Spinal cord (tissue), 10 donors: ENCODE data around the gene GRAMD2A. TPM values are rescaled to one million over a fixed set of nuclear protein-coding genes. Genes with fewer than 3 reads are reported as not detected.

Source experiments
- DNase-seq, 6 donors: peaks; one replicate each; pipeline versions ENCODE4 v3.0.0 to v3.0.0-alpha.2; 2013 to 2015; ENCODE audit warnings: low spot score in 6 of 6, low read depth in 4 of 6
- H3K27ac ChIP-seq: one replicate; pipeline ENCODE4 v1.5.1; 2013; ENCODE audit warnings: low read depth, low read length, control low read depth
- H3K27me3 ChIP-seq: one replicate; pipeline ENCODE4 v1.6.1; 2013; ENCODE audit warnings: low read length; ENCODE audit not compliant: control insufficient read depth, insufficient read depth
- H3K36me3 ChIP-seq: one replicate; pipeline ENCODE4 v1.6.1; 2013; ENCODE audit warnings: low read length; ENCODE audit not compliant: control insufficient read depth, insufficient read depth
- H3K4me1 ChIP-seq: one replicate; pipeline ENCODE4 v1.6.1; 2013; ENCODE audit warnings: low read length; ENCODE audit not compliant: control insufficient read depth, insufficient read depth
- H3K4me3 ChIP-seq: one replicate; pipeline ENCODE4 v1.5.1; 2013; ENCODE audit warnings: low read depth, low read length, control low read depth
- H3K9me3 ChIP-seq: one replicate; pipeline ENCODE4 v1.6.1; 2013; ENCODE audit warnings: low read length; ENCODE audit not compliant: control insufficient read depth, insufficient read depth
- WGBS: methylation state at CpG from one replicate; pipeline ENCODE4 v1.1.5; 2013; ENCODE audit warnings: missing lambda C conversion rate; ENCODE audit not compliant: insufficient coverage; 5-methylcytosine and 5-hydroxymethylcytosine counted together
- long read RNA-seq, 4 donors: transcript quantifications; one replicate each; lab custom pipeline, GENCODE V29; 2026
- polyA plus RNA-seq, 2 donors: library from polyadenylated mRNA; unstranded; fragments of 120-200 nt; gene quantifications; one replicate each; pipeline ENCODE4 v1.2.1, GENCODE V29; 2013; ENCODE audit not compliant: insufficient read length in 2 of 2
- total RNA-seq, 2 donors: library from RNA; depleted of rRNA in 1 of 2; stranded (reverse); fragments of 120-200 nt in 1 of 2; fragments of >200 nt in 1 of 2; gene quantifications; one replicate each; pipeline versions ENCODE4 v1.2.3 to v1.2.4, GENCODE V29; 2013 to 2014
- donor health status: healthy.

The GRAMD2A gene
- total RNA-seq (1 to 10 TPM; 1.4 to 1.8 TPM), polyA plus RNA-seq (1 to 10 TPM; 2.7 to 3.8 TPM)
- long read RNA-seq, donor 1, result 0 reads
- long read RNA-seq, donor 2, result 0 reads
- long read RNA-seq, donor 3, result 0 reads
- long read RNA-seq, donor 4, partial matches to known transcripts, result 0 of 1 reads
- long read RNA-seq, donor 4, other reads (novel, unspliced or antisense), result 0 of 1 reads

DNA sequence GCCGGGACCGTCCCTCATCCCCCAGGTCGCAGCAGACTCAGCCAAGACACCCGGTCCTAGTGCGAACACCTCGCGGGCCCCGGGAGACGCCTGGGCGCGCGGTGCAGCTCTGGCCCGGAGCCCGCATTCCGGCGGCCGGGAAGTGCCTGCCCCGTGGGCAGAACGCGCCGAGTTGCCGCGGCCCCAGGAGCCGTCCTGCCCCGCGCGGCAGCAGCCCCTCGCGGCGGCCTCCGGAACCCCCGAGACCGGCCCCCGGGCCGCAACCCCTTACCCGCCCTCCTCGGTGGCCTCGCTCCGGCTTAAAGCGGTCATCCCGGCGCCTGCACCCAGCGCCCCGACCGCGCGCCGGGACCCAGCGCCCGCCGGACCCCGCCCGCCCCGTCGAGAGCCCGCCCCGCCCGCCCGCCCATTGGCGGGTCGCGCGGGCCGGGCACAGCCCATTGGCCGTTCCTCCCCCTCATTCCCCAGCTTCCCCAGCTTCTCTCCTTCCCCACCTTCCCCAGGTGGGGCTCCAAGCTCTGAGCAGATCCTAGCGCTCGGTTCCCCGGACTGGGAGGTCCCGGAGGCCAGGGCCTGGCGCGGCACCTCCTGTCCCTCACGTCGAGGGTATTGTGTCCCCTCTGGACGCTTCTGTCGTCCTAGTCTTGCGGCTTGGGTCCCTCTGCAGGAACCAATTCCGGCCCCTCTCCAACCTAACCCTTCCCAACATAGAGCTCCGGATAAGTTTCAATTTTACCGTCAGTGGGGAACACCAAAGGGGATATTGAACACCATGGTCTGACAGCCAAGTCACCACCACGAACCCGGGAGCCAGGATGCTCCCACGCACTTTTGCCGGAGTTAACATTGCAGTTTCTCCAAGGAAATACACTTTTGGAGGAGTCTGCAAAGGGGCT, at the start of gene GRAMD2A:
GRAMD2A (minus strand) TSS at position 328 of the 896 bp plus-strand sequence.
- 6% methylated on average over 66 of the region's 83 CpGs for WGBS
- DNase-seq, result no peak
- no peak within 1 kb of the TSS for H3K27ac ChIP-seq

DNA sequence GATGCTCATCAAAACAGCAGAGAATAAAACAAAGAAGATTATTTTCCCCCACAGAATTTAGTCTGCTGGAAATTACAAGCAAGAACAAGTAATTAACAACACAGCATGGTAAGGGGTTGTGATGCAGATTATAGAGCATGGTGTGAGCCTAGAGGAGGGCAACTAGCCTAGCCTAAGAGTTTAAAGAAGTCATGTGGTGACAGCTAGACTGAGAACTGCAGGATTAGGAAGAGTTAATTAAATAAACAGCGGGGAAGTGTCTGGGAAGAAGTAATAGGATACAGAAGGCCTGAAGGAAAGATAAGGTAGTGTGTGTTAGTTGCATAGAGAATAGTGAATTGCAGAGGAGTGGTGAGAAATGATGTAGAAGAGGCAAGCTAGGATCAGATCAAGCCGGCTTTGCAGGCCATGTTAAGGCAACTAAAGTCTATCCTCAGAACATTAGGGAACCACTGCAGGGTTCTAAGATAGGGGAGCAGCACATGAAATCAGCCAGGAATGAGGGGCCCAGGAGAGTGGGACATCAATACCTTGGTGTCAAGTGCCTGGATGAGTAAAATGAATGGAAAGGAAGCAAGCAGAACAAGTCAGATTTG, 45.3 kb upstream of the GRAMD2A start:
- 26% methylated on average over 2 of the region's 2 CpGs for WGBS
- peak in 1 of 6 donors; percentile 89 for DNase-seq
- Histone ChIP-seq H3K36me3 (peaks cover 37% of the 10 kb centered on the region), H3K27ac (no peak overlapping the region), H3K9me3 (no peaks in the 10 kb centered on the region), H3K27me3 (no peaks in the 10 kb centered on the region), H3K4me1 (no peaks in the 10 kb centered on the region), H3K4me3 (no peak overlapping the region)

More for the DNA sequence above, at the start of gene GRAMD2A:
- H3K4me1 ChIP-seq, result peaks cover 32% of the 10 kb centered on the region
- peaks cover 29% of the 10 kb centered on the region for H3K27me3 ChIP-seq
- H3K4me3 ChIP-seq, result peak within 1 kb of the TSS; percentile 38
- peaks cover 45% of the 10 kb centered on the region for H3K36me3 ChIP-seq
- H3K9me3 ChIP-seq, result no peaks in the 10 kb centered on the region

DNA sequence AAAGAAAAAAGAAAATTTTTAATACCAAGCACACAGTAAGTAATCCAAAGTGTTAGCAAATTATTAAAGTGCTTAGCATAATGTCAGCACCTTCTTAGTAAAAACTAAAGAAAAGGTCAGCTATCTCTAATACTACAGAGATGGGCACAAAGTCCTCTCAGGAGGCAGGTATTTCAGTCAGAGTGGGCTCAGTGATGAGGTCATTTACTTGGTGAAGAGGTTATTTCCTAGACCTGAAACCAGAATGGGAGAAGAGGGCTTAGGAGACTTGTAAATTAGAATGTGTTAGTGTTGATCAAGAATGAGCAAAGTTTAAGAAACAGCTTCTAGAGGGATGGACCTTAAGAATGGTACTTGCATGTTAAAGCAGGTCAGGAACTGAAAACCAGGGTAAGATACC, 42.1 kb upstream of the GRAMD2A start:
- no peak for DNase-seq
- H3K9me3 ChIP-seq, result no peaks in the 10 kb centered on the region
- H3K4me3 ChIP-seq, result no peak overlapping the region
- H3K36me3 ChIP-seq, result peaks cover 29% of the 10 kb centered on the region
- no peak overlapping the region for H3K27ac ChIP-seq
- H3K4me1 ChIP-seq, result no peaks in the 10 kb centered on the region
- H3K27me3 ChIP-seq, result no peaks in the 10 kb centered on the region

DNA sequence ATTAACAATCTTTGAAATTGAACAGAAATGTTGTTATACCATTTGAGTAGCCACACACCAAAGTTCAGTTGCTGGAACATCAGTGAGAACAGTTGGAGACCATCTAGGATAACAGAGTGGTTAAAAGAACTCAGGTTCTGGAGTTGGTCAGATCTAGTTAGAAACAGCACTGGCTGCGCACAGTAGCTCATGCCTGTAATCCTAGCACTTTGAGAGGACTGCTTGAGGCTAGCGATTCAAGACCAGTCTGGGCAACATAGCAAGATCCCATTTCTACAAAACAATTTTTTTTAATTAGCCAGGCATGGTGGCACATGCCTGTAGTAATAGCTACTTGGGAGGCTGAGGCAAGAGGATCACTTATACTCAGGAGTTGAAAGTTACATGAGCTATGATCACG, 41.0 kb upstream of the GRAMD2A start:
- no peaks in the 10 kb centered on the region for H3K9me3 ChIP-seq
- H3K27ac ChIP-seq, result no peak overlapping the region
- DNase-seq, result no peak
- WGBS, result no CpG with 5 or more reads among the region's 3 CpGs
- no peaks in the 10 kb centered on the region for H3K27me3 ChIP-seq
- peaks cover 26% of the 10 kb centered on the region for H3K36me3 ChIP-seq
- H3K4me1 ChIP-seq, result no peaks in the 10 kb centered on the region
- no peak overlapping the region for H3K4me3 ChIP-seq

DNA sequence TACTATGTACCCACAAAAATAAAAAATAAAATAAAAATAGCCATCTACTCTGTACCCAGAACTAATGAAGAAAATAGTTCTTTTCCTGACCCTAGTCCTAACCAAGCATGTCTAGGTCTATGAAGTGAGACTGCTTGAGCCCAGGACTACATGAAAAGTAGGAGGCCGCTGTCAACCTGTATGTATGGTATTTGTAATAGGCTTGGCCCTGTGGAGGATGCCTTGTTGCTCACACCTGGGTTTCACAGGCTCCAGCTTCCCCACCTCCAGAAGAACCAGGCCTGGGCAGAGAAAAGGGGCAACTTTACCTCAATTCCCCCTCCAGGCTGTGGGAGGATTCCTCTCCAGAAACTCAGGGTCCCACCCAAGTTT, 40.3 kb upstream of the GRAMD2A start:
- H3K9me3 ChIP-seq, result no peaks in the 10 kb centered on the region
- H3K4me1 ChIP-seq, result no peaks in the 10 kb centered on the region
- no peak for DNase-seq
- no peak overlapping the region for H3K4me3 ChIP-seq
- no peaks in the 10 kb centered on the region for H3K27me3 ChIP-seq
- H3K27ac ChIP-seq, result no peak overlapping the region
- no CpG with 5 or more reads among the region's 1 CpG for WGBS
- H3K36me3 ChIP-seq, result peaks cover 26% of the 10 kb centered on the region

DNA sequence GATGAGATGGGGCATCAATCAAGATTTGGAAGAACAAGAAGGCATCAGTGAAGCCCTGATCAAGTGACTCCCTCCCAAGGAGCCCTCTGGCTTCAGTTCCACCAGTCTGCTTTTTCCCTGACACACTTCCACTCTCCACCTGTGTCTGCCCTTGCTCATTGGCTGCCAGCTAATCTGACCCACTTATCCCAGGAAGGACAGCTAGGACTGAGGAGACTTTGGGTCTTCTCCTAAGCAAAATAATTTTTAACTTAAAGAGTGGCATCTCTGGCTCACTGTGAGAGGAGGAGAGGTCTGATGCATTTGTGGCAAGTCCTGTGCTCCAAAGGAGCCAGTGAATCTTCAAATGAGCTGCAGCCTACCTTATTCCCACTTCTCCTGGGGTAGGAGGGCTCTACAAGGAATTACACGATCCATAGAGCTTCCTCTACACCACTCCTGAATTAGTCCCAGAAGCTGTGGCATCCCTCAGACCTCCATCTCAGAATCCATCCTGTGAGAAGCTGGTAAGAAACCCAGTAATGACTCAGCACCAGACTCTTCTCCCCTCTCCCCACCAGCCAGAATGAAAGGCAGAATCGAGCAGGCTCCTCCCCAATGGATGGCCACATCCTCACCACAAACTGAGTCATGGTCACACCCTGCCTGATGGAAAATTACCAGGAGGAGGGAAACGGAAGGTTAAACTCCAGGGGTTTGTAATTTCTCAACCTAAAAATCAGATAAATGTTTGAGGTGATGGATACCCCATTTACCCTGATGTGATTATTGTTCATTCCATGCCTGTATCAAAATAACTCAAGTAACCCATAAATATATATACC, 39.7 kb upstream of the GRAMD2A start:
- Histone ChIP-seq H3K4me3 (no peak overlapping the region), H3K9me3 (no peaks in the 10 kb centered on the region), H3K36me3 (peaks cover 23% of the 10 kb centered on the region), H3K27me3 (no peaks in the 10 kb centered on the region), H3K4me1 (peaks cover 5% of the 10 kb centered on the region), H3K27ac (no peak overlapping the region)
- no peak for DNase-seq
- 80% methylated on average over 1 of the region's 3 CpGs for WGBS

DNA sequence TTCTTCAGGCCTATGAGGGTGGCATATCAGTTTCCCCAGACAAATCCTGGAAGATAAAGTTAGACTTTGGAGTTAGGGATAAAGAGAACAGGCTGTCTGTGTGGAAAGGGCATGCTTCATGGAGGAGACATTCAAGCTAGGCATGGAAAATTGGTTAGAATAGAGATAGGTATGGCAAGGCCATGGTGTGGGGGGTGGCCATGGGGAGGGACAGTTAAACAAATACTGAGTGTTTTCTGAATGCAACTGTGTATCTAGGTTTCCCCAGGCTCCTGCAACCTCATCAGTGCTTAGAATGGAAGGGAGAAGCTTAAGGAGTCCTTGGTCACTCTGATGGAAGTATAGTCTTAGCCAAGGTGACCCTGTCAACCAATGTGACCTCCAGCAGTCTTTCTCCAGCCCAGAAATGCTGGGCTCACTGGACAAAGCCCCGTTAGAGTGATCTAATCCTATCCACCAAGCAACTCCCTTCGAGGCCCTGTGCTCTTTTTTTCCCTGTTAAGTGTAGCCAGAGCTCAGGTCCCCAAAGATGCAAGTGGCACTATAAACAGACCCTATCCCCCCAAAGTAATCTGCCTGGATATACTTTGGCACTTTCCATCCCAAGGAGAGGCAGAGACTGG, 38.9 kb upstream of the GRAMD2A start:
- Histone ChIP-seq H3K36me3 (peaks cover 16% of the 10 kb centered on the region), H3K27me3 (no peaks in the 10 kb centered on the region), H3K4me3 (no peak overlapping the region), H3K27ac (no peak overlapping the region), H3K4me1 (peaks cover 10% of the 10 kb centered on the region), H3K9me3 (no peaks in the 10 kb centered on the region)
- no peak for DNase-seq
- 89% methylated on average over 2 of the region's 2 CpGs for WGBS

DNA sequence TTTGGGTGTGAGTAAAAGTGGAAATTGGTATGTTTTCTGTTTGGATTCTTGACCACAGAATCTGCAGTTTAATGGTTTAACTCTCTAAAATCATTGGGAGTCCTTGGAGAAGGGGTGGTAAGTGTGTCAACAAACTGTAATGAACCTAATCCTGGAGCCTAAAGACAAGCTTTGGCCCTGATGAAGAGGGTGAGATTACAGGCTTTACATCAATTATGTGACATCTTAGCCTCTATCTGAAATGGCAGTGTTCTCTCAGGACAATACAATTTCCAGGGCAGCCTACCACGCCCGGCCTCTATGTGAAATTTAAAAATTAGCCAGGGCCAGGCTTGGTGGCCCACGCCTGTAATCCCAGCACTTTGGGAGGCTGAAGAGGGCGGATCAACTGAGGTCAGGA, 37.7 kb upstream of the GRAMD2A start:
- Histone ChIP-seq H3K4me3 (no peak overlapping the region), H3K27me3 (no peaks in the 10 kb centered on the region), H3K27ac (no peak overlapping the region), H3K4me1 (peaks cover 13% of the 10 kb centered on the region), H3K9me3 (no peaks in the 10 kb centered on the region), H3K36me3 (peaks cover 7% of the 10 kb centered on the region)
- DNase-seq, result no peak
- WGBS, result 93% methylated on average over 4 of the region's 4 CpGs

DNA sequence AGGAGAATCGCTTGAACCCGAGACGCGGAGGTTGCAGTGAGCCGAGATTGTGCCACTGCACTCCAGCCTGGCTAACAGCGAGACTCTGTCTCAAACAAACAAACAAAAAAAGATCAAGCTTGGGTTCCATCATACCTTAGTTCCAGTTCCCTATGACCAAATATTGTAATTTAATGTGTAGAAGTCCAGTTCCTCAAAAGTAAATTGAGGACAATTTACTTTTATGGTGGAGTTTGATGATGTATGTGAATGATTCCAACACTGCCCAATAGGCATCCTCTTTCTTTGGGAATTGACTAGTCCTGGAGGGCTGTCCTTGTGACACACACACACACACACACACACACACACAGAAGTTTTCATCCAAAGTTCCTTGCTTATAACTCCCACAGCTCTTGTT, 36.2 kb upstream of the GRAMD2A start:
- no peak for DNase-seq
- 100% methylated on average over 1 of the region's 6 CpGs for WGBS
- Histone ChIP-seq H3K4me1 (peaks cover 20% of the 10 kb centered on the region), H3K36me3 (peaks cover 2% of the 10 kb centered on the region), H3K4me3 (no peak overlapping the region), H3K27ac (no peak overlapping the region), H3K9me3 (no peaks in the 10 kb centered on the region), H3K27me3 (no peaks in the 10 kb centered on the region)
